22Rv1 (cell line): ENCODE results near the gene MAD1L1.

ENCODE experiments used
- H3K27ac ChIP-seq: fragments of 450-650 bp; 2 replicates; pipeline ENCODE4 v1.5.1; 2017
- CTCF ChIP-seq: fragments of 450-650 bp; IDR thresholded peaks from 2 replicates; pipeline ENCODE4 v1.5.1; 2017; ENCODE audit warnings: mild to moderate bottlenecking
- ZFX ChIP-seq: fragments of 450-650 bp; IDR thresholded peaks from 2 replicates; pipeline ENCODE4 v1.6.1; 2017; ENCODE audit warnings: antibody characterized with exemption, borderline replicate concordance

Gene MAD1L1

GRCh38 chr7:1858435-1859265 is 374.1 kb downstream of the MAD1L1 start:
- TF ChIP-seq CTCF (no peak), ZFX (no peak)
- no peak overlapping the region for H3K27ac ChIP-seq

GRCh38 chr7:1857487-1858421 is 375.0 kb downstream of the MAD1L1 start:
- TF ChIP-seq CTCF (no peak), ZFX (no peak)
- H3K27ac ChIP-seq, result no peak overlapping the region

GRCh38 chr7:1856888-1857441 is 375.8 kb downstream of the MAD1L1 start:
- H3K27ac ChIP-seq, result no peak overlapping the region
- TF ChIP-seq CTCF (no peak), ZFX (no peak)

- TF ChIP-seq ZFX, result no peak
- no peak for TF ChIP-seq CTCF
- H3K27ac ChIP-seq, result no peak overlapping the region
Observed at GRCh38 chr7:1856161-1856887, 376.4 kb downstream of the MAD1L1 start.

- TF ChIP-seq CTCF (no peak), ZFX (no peak)
- no peak overlapping the region for H3K27ac ChIP-seq
Observed at GRCh38 chr7:1855725-1856160, 377.0 kb downstream of the MAD1L1 start.

GRCh38 chr7:1854866-1855724 is 377.6 kb downstream of the MAD1L1 start:
- TF ChIP-seq CTCF (no peak), ZFX (no peak)
- H3K27ac ChIP-seq, result no peak overlapping the region
